Islet of Langerhans (tissue), 1 donor: ENCODE results near the gene BICC1.

Experiments
- FAIRE-seq: peaks from one replicate; lab custom pipeline; 2011; peaks lifted over from hg19 to GRCh38; lab: Jason Lieb, UNC

The BICC1 gene

GRCh38 chr10:58512491-58513187 lies at the start of gene BICC1:
Gene BICC1, plus strand, starts transcription at chr10:58512872. Its CDS starts 272 bp downstream, at chr10:58513144.
- no peak for FAIRE-seq

- FAIRE-seq = no peak
Observed at GRCh38 chr10:58464956-58465355, 47.7 kb upstream of the BICC1 start.

GRCh38 chr10:58465629-58466028 lies 47.0 kb upstream of the BICC1 start:
- FAIRE-seq = no peak

GRCh38 chr10:58467931-58468635 lies 44.6 kb upstream of the BICC1 start:
- no peak for FAIRE-seq

- no peak for FAIRE-seq
Observed at GRCh38 chr10:58473976-58474375, 38.7 kb upstream of the BICC1 start.

GRCh38 chr10:58475322-58476277 lies 37.1 kb upstream of the BICC1 start:
- FAIRE-seq = no peak

- FAIRE-seq = no peak
Observed at GRCh38 chr10:58477122-58477521, 35.5 kb upstream of the BICC1 start.

GRCh38 chr10:58477902-58478301 lies 34.8 kb upstream of the BICC1 start:
- no peak for FAIRE-seq

- no peak for FAIRE-seq
Observed at GRCh38 chr10:58479045-58479444, 33.6 kb upstream of the BICC1 start.

GRCh38 chr10:58480321-58480720 lies 32.4 kb upstream of the BICC1 start:
- FAIRE-seq = no peak

- FAIRE-seq = no peak
Observed at GRCh38 chr10:58481569-58482109, 31.0 kb upstream of the BICC1 start.

GRCh38 chr10:58486821-58487220 lies 25.9 kb upstream of the BICC1 start:
- no peak for FAIRE-seq

- no peak for FAIRE-seq
Observed at GRCh38 chr10:58488921-58489320, 23.8 kb upstream of the BICC1 start.

- no peak for FAIRE-seq
Observed at GRCh38 chr10:58502956-58503355, 9.7 kb upstream of the BICC1 start.

- no peak for FAIRE-seq
Observed at GRCh38 chr10:58508316-58508715, 4.4 kb upstream of the BICC1 start.

GRCh38 chr10:58511765-58512490 lies 744 bp upstream of the BICC1 start:
- FAIRE-seq = no peak

GRCh38 chr10:58513188-58514110 lies 777 bp downstream of the BICC1 start:
- FAIRE-seq = no peak

GRCh38 chr10:58514111-58514770 lies 1.6 kb downstream of the BICC1 start:
- FAIRE-seq = no peak

- FAIRE-seq = no peak
Observed at GRCh38 chr10:58515291-58515941, 2.7 kb downstream of the BICC1 start.

- FAIRE-seq = peak; percentile 45
Observed at GRCh38 chr10:58516119-58516518, 3.4 kb downstream of the BICC1 start.
